DMS53 treated with DMSO at 0.1 percent for 48 hours (cell line): ENCODE measurements around the gene CORO7.
A peak's percentile ranks its signal among the peaks of the same experiment; 100 is the strongest.

Source experiments
- DNase-seq: peaks from one replicate; lab custom pipeline; 2025; ENCODE audit not compliant: unreplicated experiment; lab: John Stamatoyannopoulos, UW

CORO7 gene

DNA sequence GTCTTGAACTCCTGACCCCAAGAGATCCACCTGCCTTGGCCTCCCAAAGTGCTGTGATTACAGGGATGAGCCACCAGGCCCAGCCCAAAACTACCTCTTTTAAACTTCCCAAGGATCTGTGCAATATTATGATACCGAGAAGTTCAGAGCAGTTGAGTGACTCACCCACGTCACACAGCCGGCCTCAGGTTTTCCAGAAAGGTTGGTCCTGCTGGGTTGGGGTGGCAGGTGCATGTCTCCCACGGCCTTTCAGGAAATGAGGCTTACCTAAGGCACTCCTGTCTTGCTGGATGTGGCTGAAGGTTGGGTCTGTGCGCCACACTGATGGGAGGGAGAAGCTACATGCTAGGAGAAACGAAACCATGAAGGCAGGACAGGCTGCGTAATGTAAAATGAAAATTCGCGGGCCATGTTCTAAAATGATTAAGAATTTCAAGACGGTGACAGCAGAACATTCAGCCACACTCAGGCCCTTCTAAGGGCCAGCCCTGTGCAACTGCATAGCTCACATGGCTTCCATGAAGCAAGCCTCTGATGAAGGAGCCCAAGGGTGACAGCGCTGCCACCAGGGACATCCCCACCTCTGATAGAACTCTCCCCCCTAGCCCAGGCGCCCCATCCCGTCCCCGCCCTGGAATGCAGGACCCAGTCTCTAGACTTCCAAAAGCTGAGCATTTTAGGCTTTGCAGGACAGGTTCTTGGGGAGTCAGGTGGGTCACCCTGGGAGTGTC is 107.1 kb downstream of the CORO7 start:
- DNase-seq: no peak

DNA sequence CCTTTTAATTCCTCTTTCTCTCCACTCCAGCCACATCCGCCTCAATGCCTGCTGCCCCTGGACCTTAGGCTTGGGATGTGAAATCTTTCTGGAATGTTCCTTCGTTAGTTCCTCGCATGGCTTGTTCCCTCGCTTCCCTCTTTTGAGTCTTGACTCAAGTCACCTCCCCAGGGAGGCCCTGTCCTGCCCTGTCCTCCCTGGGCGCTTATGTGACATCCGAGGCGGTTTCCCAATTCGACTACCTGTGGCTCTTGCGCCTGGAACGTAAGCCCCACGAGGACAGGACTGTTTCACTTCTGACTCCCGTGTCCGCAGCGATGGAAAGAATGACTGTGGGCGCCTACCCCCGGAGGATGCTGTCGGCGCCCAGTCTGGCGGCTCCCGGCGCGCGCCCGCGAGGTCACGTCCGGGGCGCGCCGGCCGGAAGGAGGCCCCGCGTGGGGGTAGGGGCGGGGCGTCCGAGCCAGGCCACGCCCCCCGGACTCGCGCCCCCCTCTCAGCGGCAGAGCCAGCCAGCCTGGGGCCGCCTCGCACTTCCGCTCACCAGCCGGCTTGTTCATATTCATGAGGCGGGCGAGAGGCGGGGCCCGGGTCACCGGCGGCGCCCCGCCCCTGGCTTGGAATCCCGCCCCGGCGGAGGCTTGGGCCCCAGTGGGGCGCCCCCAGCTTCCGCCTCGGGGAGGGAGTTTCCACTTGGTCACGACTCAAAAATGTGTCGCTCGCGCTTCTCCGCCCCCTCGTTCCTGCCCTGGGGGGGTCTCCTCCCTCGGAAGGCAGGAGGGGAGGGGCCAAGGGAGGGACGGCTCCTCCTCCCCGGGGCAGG is 109.0 kb downstream of the CORO7 start:
- peak; percentile 69 for DNase-seq

- DNase-seq: peak; percentile 34
These were observed 109.8 kb downstream of the CORO7 start for GRCh38 chr16:4306470-4307214.
